ENCODE measurements around the gene ADAMTS9.

ADAMTS9 gene

DNA sequence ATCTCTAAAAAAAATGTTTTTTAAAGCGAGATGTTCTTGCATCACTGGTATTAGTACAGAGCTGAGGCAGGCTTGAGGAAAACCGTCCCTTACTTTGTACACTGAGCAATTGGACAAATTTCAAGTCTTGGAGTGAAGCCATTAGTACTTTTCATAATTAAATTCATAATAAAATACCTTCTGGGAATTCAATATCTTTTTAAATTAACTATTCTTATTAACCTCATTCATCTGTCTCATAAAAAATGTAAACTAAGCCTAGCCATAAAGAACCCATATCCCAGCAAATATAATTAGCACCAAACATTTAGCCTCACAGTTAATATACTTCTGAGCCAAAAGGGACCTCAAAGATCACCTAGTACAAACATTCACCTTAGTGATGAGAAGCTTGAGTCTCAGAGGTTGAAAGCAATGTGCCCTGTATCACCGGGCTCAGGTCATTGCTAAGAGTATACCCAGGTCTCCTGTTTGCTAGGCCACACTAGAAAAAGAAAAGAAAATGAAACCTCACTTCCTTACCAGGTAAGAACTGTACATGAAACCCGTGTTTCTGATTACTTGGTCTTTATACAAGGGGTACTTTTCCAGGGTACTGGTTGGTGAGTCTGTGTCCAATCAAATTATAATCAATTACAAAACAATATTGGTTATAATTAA, 192.5 kb downstream of the ADAMTS9 start:
- no peak for DNase-seq (ENCODE audit: low read depth in 4 of 4, low spot score in 1 of 4)

DNA sequence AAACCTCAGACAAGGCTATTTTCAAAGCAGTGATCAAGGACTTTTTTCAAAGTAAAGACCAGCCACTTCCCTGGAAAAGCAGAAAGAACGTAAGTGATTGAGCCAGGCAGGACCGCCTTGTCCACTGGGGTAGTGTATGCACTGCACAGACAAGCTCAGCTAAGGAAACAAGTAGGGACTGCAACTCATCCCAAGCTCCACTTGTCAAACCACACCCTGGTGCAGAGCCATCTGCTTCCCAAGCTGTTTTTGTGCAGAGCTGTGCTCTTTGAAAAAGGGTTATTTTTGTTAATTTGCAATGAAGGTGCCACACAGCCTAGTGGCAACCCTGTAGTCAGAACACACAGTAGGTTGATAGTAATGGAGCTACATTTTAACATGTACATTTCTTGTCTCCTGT, 193.3 kb downstream of the ADAMTS9 start:
- no peak for DNase-seq (ENCODE audit: low read depth in 4 of 4, low spot score in 1 of 4)

- DNase-seq (ENCODE audit: low read depth in 4 of 4, low spot score in 1 of 4) = no peak
Measured at GRCh38 chr3:64493149-64493548, 194.7 kb downstream of the ADAMTS9 start.

DNA sequence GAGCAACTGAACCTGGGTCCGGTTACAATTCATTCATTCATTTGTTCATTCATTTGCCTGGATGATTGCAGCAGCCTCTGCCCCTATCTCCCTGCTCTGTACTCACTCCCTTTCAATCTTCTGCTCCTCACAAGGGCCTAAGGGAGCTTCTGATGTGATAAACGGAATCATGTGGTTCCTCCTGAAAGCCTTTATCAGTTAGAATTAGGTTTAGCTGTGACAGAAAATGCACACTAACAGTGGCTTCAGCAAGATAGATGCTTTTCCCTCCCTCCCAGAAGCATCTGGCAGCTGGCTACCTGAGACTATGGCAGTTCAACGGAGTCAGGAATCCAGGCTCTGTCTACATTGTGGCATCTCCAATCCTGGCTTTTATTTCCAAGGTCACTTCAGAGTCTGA, 196.0 kb downstream of the ADAMTS9 start:
- no peak for DNase-seq (ENCODE audit: low read depth in 4 of 4, low spot score in 1 of 4)

DNA sequence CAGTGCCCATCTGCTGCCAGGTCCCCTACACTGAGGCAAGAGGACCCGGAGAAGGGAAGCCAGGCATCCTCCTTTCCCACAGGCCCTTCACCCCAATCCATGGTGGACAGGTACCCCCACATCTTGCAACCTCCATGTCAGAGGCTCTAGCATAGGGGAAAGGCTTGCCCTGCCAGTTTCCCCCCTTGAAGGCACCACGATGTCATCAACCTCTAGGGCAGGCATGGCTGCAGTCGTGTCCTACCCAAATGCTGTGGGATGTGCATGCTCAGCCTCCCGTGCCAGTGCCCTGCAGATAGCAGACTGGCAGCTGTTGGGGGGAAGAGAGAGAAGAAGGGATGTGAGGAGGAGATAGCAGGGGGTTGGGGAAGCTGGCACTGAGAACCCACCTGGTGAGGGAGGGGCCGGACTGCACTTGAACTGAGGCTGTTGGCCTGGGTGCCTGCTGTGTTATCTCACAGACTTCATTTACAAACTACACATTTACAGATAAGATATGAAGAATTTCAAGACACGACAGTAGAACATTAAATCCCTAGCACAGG, 197.5 kb downstream of the ADAMTS9 start:
- DNase-seq (ENCODE audit: low read depth in 4 of 4, low spot score in 1 of 4) = no peak

- DNase-seq (ENCODE audit: low read depth in 4 of 4, low spot score in 1 of 4) = no peak
Measured at GRCh38 chr3:64489361-64490044, 198.3 kb downstream of the ADAMTS9 start.

DNA sequence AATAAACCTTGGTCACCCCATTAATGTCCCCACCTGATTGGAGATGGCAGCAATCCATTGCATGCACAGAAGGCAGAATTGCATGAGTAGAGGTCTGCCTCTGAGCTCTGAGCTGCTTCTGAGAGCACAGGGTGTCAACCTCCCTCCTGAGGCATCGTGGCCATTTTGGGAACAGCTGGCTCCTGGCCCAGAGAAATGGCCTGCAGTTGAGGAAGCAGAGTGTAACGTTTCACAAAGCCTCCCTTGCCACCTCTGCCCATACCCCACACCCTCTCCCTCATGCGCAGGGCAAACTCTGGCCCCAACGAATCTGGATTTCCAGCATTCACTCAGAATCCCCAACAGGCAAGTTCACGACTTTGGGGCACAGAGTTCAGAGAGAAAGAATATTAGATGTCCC, 198.9 kb downstream of the ADAMTS9 start:
- no peak for DNase-seq (ENCODE audit: low read depth in 4 of 4, low spot score in 1 of 4)

DNA sequence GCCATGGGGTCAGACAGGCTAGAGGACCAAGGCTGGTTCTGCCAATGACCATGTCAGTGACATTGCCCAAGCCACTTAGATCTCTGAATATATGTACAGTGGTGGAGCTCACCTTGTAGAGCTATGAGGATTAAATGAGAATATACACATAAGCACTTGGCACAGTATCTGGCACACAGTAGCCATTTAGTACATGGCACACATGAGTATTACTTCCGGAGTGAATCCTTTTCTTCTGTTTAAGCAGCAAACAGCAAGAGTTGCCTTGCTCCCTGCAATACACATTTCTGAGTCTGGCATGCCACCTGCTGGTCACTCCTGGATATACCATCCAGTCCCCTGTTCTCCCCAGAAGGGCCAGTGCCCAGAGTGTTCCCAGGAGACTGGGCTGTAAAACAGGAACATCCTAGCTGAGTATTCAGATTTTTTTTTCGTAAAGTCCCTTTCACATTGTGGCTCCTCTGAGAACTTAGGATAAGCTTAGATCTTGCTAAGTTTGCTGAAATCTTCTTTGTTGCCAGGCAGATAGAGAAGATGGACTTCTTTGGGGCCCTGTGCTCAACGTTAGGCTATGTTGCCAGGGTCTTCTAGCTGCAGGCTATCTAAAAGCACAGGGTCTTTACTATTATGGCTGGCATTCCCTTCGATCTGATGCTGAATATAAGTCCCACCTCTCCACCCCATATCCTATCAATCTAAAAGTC, 203.4 kb downstream of the ADAMTS9 start:
- DNase-seq (ENCODE audit: low read depth in 4 of 4, low spot score in 1 of 4) = peak; percentile 20 to 59 (median 50)

GRCh38 chr3:64483467-64483866, 204.3 kb downstream of the ADAMTS9 start:
- no peak for DNase-seq (ENCODE audit: low read depth in 4 of 4, low spot score in 1 of 4)

GRCh38 chr3:64475037-64475436, 212.8 kb downstream of the ADAMTS9 start:
- no peak for DNase-seq (ENCODE audit: low read depth in 4 of 4, low spot score in 1 of 4)

DNA sequence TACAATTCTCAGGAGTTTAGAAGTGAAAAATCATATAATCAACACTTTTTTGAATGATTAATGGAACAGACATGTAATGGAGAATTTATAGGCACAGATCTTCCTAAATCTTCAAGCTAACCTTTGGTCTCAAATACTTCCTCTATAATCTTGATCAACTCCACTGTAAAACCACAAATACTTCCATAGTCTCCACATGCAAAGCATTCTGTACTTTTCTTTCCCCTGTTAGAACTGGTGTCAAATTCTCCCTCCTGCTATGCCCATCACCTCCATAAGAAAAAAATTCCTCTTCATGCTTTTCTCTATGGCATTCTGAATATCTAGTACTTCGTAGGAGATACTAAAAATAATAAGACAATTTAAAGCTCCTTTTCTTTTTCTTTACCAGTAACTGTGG, 214.3 kb downstream of the ADAMTS9 start:
- no peak for DNase-seq (ENCODE audit: low read depth in 4 of 4, low spot score in 1 of 4)

DNA sequence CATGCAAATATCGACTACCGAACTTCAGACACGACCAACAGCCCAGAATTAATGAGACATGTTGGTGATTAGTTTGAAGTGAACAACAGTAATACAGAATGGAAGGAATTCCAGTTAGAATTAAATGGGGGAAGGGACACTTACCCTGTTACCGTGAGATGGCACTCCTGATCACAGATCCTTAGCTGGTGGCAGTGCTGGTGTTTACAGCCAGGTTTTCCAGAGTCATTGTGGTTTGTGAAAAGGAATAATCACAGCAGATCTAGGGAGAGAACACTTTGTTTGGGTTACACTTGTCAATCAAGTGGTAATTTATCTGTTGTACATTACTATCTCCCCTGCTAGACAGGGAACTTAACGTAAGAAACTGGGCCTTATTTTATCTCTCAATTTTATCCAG, 217.4 kb downstream of the ADAMTS9 start:
- no peak for DNase-seq (ENCODE audit: low read depth in 4 of 4, low spot score in 1 of 4)

DNA sequence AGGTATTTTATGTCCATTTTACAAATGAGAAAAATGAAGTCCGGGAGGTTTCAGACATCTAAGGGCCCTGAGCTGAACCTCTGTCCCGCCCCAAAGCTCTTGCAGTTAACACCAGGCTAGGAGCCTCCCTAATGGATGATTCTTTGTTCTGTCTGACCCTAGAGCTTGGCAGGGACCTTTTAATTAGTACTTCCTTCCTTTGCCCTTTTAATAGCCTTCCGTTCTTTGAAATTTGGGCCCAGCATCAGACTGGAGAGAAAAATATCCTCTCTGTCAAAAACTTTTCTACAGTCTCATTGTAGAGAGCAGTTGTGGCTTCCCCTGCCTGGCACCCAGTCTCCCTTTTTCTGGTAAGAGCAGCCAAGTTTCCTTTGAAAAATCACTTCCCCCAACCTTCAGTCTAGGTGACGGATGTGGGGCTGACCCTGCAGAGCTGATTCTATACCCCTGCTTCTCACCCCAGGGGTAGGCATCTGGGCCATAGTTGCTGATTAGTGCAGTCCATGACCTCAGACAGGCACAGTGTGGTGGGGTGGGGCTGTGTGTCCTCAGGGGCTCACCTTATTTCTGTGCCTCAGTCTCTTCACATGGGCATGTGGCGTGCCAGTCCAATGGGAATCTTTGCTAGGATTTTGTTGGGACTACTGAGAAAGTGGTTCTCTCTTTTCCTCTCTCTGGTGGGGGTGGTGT, 220.4 kb downstream of the ADAMTS9 start:
- no peak for DNase-seq (ENCODE audit: low read depth in 4 of 4, low spot score in 1 of 4)
